IPS DF 4.7 (cell line): Measurements from ENCODE around the gene MED8.
"Not testable (repeated sequence)": the region's sequence is repeated elsewhere in the genome, so short reads cannot be mapped to it uniquely, and the experiment has no call there.

Source experiments
- DNase-seq: peaks from one replicate; pipeline ENCODE4 v3.0.0-alpha.2; 2013; ENCODE audit warnings: low spot score; ENCODE audit errors: extremely low read depth

The MED8 gene

GRCh38 chr1:43422995-43423671 lies 33.5 kb upstream of the MED8 start:
- no peak for DNase-seq

GRCh38 chr1:43421976-43422750 lies 32.6 kb upstream of the MED8 start:
- DNase-seq = no peak

DNA sequence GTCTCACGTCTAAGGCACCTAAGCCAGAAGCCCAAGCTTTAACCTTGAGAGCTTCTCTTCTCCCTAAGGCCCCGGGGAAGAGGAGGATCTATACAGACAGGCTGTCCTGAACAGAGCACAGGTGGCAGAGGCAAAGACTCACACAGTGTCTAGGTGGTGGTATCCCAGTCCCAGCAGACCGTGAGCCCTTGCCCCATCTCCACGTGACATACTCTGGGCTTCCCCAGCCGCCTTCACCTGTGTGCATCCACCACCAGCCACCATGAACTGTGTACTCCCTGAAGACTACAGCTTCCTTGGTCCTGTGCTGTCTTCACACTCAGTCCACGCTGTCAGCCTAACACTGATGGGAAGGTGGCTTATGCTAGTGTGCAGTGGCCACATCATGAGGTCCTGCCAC lies 31.8 kb upstream of the MED8 start:
- DNase-seq = no peak

DNA sequence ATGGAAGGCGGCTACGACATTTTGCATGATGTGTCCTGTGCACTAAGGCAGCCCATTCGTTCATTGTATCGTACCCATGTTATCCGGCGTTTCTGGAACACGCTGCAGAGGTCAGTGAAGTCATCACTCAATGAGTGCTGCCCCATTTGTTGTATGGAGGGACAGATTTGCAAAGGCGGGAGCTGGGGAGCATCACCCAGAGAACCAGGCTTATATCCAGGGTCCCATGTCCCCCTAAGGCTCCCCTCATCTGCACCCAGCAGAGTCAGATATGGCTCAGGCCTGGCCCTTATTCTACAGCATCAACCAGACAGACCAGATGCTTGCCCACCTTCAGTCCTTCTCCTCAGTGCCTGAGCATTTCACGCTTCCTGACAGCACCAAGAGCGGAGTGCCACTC lies 31.3 kb upstream of the MED8 start:
- no peak for DNase-seq

DNA sequence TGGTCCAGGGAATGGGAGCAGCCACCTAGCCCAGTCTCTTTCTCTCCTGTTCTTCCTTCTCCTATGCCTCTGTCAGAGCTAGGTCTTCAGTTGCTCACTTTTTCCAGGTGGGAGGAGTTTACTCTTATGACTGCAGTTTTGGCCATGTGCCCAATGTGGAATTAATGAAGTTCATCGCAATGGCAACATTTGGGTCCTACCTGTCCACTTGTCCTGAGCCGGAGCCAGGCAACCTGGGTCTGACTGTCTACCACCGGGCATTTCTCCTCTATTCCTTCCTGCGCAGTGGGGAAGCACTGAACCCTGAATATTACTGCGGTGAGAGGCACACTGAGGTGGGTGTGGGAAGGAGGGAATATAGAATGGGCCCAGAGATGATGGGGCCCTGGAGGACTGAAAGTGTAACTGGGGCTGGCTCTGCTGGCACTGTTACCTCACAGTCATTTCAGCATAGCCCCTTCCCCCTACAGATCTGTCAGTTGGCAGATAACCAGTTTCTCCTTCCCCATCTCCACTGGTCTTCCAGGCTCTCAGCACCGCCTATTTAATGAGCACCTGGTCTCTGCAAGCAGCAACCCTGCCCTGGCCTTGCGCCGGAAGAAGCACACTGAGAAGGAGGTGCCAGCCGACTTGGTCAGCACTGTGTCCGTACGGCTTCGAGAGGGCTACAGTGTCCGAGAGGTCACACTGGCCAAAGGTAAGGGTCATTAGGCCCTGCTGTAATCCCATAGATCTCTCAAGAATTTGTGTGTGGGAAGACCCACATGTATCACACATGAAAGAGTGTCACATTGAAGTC lies 30.2 kb upstream of the MED8 start:
- DNase-seq = no peak

DNA sequence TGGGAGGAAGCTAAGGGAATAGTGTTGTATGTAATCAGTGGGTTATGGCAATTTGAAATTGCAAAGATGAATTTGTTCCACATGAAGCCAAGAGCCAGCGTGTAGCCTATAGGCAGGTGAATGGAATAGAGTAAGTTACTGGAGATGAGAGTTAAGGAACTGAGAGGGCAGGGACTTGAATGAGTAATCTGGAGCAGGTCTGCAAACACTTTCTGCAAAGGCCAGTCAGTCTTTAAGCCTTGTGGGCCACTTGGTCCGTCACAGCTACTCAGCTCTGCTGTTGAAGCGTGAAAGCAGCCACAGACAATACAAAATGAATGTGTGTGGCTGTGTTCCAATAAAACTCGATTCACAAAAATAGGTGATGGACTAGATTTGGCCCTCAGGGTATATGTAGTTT lies 29.3 kb upstream of the MED8 start:
- no peak for DNase-seq

DNA sequence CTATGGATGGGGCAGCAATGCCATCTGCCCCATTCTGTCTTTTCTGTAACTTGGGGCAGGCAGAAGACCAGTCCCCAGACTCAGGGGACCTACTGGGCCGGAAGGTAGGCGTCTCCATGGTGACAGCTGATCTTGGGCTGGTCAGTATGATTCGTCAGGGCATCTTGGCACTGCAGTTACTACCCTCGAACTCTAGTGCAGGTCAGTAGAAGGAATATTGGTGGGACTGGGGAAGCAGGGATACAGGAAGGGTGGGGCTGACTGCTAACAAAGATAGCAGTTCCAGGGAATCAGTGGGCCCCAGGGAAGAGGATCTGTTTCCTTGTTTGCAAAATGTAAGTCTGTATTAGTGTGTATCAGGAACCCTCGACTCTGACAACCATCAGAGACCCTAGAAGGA lies 26.3 kb upstream of the MED8 start:
- no peak for DNase-seq

- DNase-seq = no peak
These were observed 25.1 kb upstream of the MED8 start for GRCh38 chr1:43414634-43415223.

DNA sequence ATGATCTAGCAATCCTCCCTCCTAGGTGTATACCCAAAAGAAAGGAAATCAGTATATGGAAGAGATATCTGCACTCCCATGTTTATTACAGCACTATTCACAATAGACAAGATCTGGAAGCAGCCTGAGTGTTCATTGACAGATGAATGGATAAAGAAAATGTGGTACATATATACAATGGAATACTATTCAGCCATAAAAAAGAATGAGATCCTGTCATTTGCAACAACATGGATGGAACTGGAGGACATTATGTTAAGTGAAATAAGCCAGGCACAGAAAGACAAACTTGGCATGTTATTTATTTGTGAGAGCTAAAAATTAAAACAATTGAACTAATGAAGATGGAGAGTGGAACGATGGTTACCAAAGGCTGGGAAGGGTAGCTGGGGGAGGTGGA lies 23.8 kb upstream of the MED8 start:
- not testable (repeated sequence) for DNase-seq

DNA sequence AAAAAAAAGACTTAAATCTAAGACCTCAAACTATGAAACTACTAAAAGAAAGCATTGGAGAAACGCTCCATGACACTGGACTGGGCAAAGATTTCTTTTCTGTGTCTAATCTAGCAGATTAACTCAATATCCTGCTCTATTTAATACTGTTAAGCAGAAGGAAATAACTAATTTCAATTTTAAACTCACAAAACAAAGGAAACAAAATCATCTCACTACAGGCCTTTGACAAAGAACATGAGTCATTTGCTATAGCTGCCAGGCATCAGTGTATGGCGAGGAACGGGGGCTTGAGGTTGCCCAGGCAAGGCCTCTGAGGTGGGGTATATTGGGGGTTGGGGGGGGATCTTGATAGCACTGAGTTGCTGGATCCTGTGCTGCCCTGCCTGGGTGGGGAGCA lies 21.0 kb upstream of the MED8 start:
- DNase-seq = no peak

- no peak for DNase-seq
These were observed 16.3 kb upstream of the MED8 start for GRCh38 chr1:43405876-43406234.

DNA sequence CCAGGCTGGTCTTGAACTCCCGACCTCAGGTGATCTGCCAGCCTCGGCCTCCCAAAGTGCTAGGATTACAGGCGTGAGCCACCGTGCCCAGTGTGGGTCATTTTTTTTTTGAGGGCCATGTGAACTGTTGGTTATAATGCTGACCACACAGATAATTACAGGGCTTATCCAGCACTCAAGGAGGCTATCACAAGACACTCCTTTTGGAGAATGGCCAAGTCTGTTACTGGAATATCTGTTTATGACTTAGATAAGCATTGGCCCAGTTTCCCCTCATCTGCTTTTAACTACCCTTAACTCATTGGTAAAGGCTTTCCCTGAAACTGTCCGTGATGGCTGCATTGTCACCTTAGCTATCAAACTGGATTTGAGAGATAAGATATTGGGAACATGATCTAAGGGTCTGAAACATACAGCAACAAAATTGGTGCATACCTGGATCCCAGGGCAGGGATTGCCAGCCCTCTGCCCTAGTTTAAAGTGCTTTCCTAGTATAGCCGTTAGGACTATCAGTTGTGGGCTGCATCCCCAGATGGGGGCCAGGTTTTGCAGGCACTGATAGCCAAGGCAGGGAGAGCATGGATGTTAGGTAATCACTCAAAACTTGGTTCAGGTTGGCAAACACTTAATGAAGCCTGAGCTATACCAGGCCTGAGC lies 15.7 kb upstream of the MED8 start:
- no peak for DNase-seq

DNA sequence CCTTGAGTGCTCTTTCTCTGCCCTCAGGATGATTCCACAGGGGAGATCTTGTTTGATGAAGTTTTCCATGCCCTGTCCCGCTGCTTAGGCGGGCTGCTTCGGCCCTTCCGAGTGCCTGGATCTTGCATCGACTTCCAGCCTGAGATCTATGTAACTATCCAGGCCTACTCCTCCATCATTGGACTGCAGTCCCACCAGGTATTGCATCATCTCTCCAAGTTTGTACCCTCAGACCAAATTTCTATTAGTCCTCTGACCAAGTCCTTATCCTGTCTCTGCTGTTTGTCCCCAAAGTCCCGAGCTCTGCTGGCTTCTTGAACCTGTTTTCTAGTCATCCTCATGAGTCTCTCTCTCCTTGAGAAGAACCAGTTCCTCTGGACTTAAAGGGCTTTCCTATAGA lies 14.8 kb upstream of the MED8 start:
- no peak for DNase-seq

GRCh38 chr1:43402089-43402865 lies 12.7 kb upstream of the MED8 start:
- no peak for DNase-seq

DNA sequence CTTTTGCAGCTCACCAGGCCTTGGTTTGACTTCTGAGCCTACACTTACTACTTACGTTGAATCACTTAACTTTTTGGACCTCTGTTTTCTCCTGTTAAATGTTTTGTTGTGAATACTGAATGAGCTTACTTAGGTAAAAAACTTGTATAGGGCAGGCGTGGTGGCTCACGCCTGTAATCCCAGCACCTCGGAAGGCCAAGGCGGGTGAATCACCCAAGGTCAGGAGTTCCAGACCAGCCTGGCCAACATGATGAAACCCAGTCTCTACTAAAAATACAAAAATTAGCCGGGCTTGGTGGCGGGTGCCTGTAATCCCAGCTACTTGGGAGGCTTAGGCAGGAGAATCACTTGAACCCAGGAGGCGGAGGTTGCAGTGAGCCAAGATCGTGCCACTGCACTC lies 10.8 kb upstream of the MED8 start:
- not testable (repeated sequence) for DNase-seq

- DNase-seq = no peak
These were observed 8.6 kb upstream of the MED8 start for GRCh38 chr1:43398227-43398626.

DNA sequence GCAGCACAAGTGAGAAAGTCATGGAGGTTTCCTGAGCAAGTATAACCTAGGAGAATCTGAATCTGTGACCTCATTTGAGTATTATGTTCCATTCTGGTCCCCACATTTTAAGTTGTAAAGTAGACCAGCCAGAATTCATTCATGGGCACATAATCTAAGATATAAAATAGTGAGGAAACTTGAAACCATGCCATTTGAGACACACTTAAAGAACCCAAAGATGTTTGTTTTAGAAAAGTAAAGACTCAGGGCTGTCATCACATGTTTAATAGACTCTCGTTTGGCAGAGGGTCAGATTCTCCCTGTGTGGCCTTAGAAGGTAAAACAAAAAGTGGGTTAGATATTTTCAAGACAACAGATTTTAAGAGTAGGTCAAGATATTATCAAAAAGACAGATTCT lies 6.5 kb upstream of the MED8 start:
- no peak for DNase-seq

GRCh38 chr1:43395523-43395922 lies 5.9 kb upstream of the MED8 start:
- no peak for DNase-seq

DNA sequence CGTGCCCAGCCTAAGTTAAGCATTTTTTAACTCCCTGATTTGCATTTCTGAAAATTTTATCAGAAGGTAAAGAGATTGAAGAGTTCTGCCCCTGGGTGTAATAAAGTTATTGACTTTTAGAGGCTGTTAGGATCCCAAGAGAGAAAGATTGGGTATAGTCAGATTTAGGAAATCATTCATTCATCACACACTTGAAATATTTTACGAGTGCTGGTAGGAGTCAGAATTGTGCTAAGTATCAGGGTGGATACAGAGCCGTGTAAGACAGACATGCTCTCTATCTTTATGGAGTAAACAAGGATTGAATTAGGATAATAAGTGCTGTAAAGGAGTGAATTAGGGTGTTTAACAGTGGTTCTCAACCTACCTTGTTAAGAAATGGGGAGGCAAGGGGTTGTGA lies 3.1 kb upstream of the MED8 start:
- no peak for DNase-seq

DNA sequence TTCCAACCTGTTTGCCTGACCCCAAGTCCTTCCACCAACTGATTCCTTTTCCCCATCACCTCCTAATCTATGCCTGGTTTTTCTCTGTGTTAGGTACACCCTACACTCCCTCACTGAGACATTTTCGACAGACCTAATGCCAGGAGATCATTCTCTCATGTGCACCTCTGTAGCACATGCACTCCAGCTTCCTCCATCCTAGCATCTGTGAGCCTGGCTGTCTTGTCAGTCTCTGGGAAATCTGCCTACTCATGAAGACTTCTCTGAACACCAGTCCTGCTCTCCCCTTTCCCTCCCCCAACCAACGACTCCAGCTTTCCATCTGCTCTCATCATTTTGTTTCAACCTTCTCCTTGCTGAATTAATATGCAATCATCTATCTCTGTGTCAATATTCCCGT lies 987 bp downstream of the MED8 start:
- no peak for DNase-seq
